Activated naive CD4-positive, alpha-beta T cell treated with anti-CD3 and anti-CD28 coated beads for 36 hours (primary cell): Measurements from ENCODE around the gene TRIP10. TPM values are rescaled to one million over a fixed set of nuclear protein-coding genes. Genes with fewer than 3 reads are reported as not detected.

Experiments used
- microRNA-seq: library from miRNA; unstranded; fragments of <30 nt; microRNA quantifications from one replicate; pipeline ENCODE4 v1.2.0, GENCODE V29; 2022; ENCODE audit warnings: borderline microRNAs expressed, borderline replicate concordance
- total RNA-seq, 2 experiments: library from RNA; stranded (reverse); gene quantifications; one replicate each; pipeline ENCODE4 v1.2.3, GENCODE V29; 2021

The TRIP10 gene
- total RNA-seq, 2 experiments from 2014 or later, result 56.2 to 61.1 TPM

Small RNAs within 50 kb of the gene (microRNA-seq; reads per million reads assigned to microRNA genes)
- not detected for gene MIR6791

Other genes starting within 250 kb of the TRIP10 start
- gene TUBB4A, start 237.4 kb upstream of the TRIP10 start, total RNA-seq, result 1 to 10 TPM; 6.4 to 7.0 TPM
- gene TNFSF9, start 208.7 kb upstream of the TRIP10 start, total RNA-seq, result 1 to 10 TPM; 1.3 to 1.5 TPM
- gene CD70, start 148.5 kb upstream of the TRIP10 start, total RNA-seq, result 1 to 10 TPM; 3.1 to 3.7 TPM
- gene TNFSF14, start 69.5 kb upstream of the TRIP10 start, total RNA-seq, result 10 to 100 TPM; 13.1 to 14.5 TPM
- under 1 TPM; 0.81 to 0.94 TPM for gene C3, start 19.0 kb upstream of the TRIP10 start, total RNA-seq
- 10 to 100 TPM; 54.0 to 59.9 TPM for gene GPR108, start 2.1 kb upstream of the TRIP10 start, total RNA-seq
- gene SH2D3A, start 27.8 kb downstream of the TRIP10 start, total RNA-seq, result 10 to 100 TPM; 23.2 to 24.9 TPM
- gene VAV1, start 33.0 kb downstream of the TRIP10 start, total RNA-seq, result 100 to 1,000 TPM in 1 of 2 experiments, 10 to 100 TPM in 1; 93.6 to 103 TPM
- 10 to 100 TPM in 1 of 2 experiments, 1 to 10 TPM in 1; 9.1 to 11.2 TPM for gene ADGRE1, start 147.9 kb downstream of the TRIP10 start, total RNA-seq